ENCODE data around the gene EPHB1.

The EPHB1 gene

GRCh38 chr3:135292162-135292561 is 497.1 kb downstream of the EPHB1 start:
- DNase-seq, result no peak

- DNase-seq, result no peak
Observed at GRCh38 chr3:135301670-135302069, 506.6 kb downstream of the EPHB1 start.

GRCh38 chr3:135304378-135304777 is 509.3 kb downstream of the EPHB1 start:
- no peak for DNase-seq
